OCI-LY7 (cell line): ENCODE measurements around the gene NFKB1. TPM values are rescaled to one million over a fixed set of nuclear protein-coding genes. Genes with fewer than 3 reads are reported as not detected.

Experiments used
- BruUV-seq: library from RNA; stranded (reverse); fragments of 400-500 nt; replicated peaks from 2 replicates; lab custom pipeline; 2021; lab: Mats Ljungman, UMichigan
- CTCF ChIA-PET: fragments of 300-600 bp; sonication (Branson Sonifier 250); formaldehyde crosslinking; loops from one replicate; lab custom pipeline; 2022; ENCODE audit warnings: antibody characterized with exemption; ENCODE audit not compliant: unreplicated experiment; lab: Charles Lee
- POLR2A ChIA-PET: fragments of 300-600 bp; sonication (Branson Sonifier 250); formaldehyde crosslinking; loops from one replicate; lab custom pipeline; 2022; ENCODE audit warnings: antibody characterized with exemption; lab: Charles Lee
- DNase-seq: peaks from one replicate; pipeline ENCODE4 v3.0.0-alpha.2; 2015; ENCODE audit warnings: low spot score
- H2AFZ ChIP-seq: fragments of 200-600 bp; sonication (generic), shearing (Covaris generic); 2 replicates; pipeline ENCODE4 v1.6.1; 2014; ENCODE audit warnings: mild to moderate bottlenecking, antibody characterized with exemption, low read length, moderate library complexity
- H3K27ac ChIP-seq: fragments of 200-600 bp; sonication (generic); 2 replicates; pipeline ENCODE4 v1.5.1; 2014; ENCODE audit warnings: mixed run types, low read depth, mild to moderate bottlenecking, moderate library complexity, low read length, inconsistent platforms; ENCODE audit not compliant: poor library complexity, severe bottlenecking
- H3K36me3 ChIP-seq: fragments of 200-600 bp; sonication (generic); 2 replicates; pipeline ENCODE4 v1.6.1; 2014; ENCODE audit warnings: mild to moderate bottlenecking, antibody characterized with exemption, low read length, moderate library complexity, mixed read lengths; ENCODE audit not compliant: insufficient read depth
- H3K4me1 ChIP-seq: fragments of 200-600 bp; sonication (generic); 2 replicates; pipeline ENCODE4 v1.5.1; 2014; ENCODE audit warnings: mild to moderate bottlenecking, low read length; ENCODE audit not compliant: insufficient read depth, poor library complexity, severe bottlenecking
- H3K4me2 ChIP-seq: fragments of 200-600 bp; sonication (generic); 2 replicates; pipeline ENCODE4 v1.6.1; 2014; ENCODE audit warnings: mild to moderate bottlenecking, low read length
- H3K4me3 ChIP-seq: fragments of 200-600 bp; sonication (generic); 2 replicates; pipeline ENCODE4 v1.5.1; 2014; ENCODE audit warnings: mild to moderate bottlenecking, low read depth, low read length; ENCODE audit not compliant: poor library complexity, severe bottlenecking
- H3K79me2 ChIP-seq: fragments of 200-600 bp; sonication (generic); 2 replicates; pipeline ENCODE4 v1.6.1; 2016; ENCODE audit warnings: low read depth, mild to moderate bottlenecking, low read length, moderate library complexity, mixed read lengths; ENCODE audit not compliant: insufficient read depth
- H3K9me2 ChIP-seq: fragments of 200-600 bp; sonication (generic); 2 replicates; pipeline ENCODE4 v1.6.1; 2016; ENCODE audit warnings: mild to moderate bottlenecking, low read length, mixed read lengths; ENCODE audit not compliant: insufficient read depth
- H3K9me3 ChIP-seq: fragments of 200-600 bp; sonication (generic); 2 replicates; pipeline ENCODE4 v1.6.1; 2014; ENCODE audit warnings: mild to moderate bottlenecking, mixed run types, low read length, mixed read lengths
- H4K20me1 ChIP-seq: fragments of 200-600 bp; sonication (generic); 2 replicates; pipeline ENCODE4 v1.6.1; 2014; ENCODE audit warnings: mild to moderate bottlenecking, antibody characterized with exemption, low read length, moderate library complexity, mixed read lengths; ENCODE audit not compliant: insufficient read depth
- EZH2phosphoT487 ChIP-seq: fragments of 200-600 bp; sonication (generic); IDR thresholded peaks from 2 replicates; pipeline ENCODE4 v1.6.1; 2018; ENCODE audit warnings: low read depth, borderline replicate concordance, mild to moderate bottlenecking, mixed run types, antibody characterized with exemption, low read length, moderate library complexity, mixed read lengths
- intact Hi-C: fragments of 100-400 bp; cut with micrococcal nuclease; formaldehyde crosslinking; loops from one replicate; pipeline ENCODE4 v1.10.0; 2022; ENCODE audit not compliant: unreplicated experiment
- total RNA-seq, 2 experiments: library from RNA; depleted of rRNA in 1 of 2; stranded (reverse); fragments of >200 nt in 1 of 2; shearing (Covaris generic) in 1 of 2; gene quantifications; 2 replicates each; pipeline ENCODE4 v1.2.3, GENCODE V29; 2014 to 2022
- TF ChIP-seq, protein P1 (sequence below): fragments of 200-600 bp; sonication (generic); conservative IDR thresholded peaks from 2 replicates; pipeline ENCODE4 v1.5.1; 2014; ENCODE audit warnings: mild to moderate bottlenecking, antibody characterized with exemption, low read length, moderate library complexity, mixed read lengths

Gene NFKB1
- total RNA-seq, 2 experiments from 2014 or later, result 23.1 to 47.8 TPM

DNA sequence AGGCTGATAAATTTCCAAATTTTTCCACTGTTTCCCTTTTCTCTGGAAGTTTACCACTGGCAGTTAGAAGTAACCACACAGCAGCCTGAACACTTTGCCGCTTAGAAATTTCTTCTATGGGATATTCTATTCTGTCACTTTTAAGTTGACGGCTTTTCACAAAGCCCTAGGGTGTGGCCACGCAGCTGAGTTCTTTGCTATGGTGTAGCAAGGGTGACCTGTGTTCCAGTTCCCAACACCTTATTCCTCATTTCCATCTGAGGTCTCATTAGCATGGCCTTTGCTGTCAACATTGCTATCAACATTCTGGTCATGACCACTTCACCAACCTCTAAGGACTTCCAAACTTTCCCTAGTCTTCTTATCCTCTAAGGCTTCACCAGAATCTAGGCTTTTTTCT is 45.4 kb upstream of the NFKB1 start:
- Histone ChIP-seq H3K27ac (no peak overlapping the region), H3K79me2 (no peaks in the 10 kb centered on the region), H2AFZ (no peak overlapping the region), H4K20me1 (no peaks in the 10 kb centered on the region), H3K4me2 (no peak overlapping the region), H3K9me2 (no peaks in the 10 kb centered on the region), H3K36me3 (no peaks in the 10 kb centered on the region), H3K4me1 (no peaks in the 10 kb centered on the region), H3K4me3 (no peak overlapping the region), H3K9me3 (no peaks in the 10 kb centered on the region)
- no TSS peak for BruUV-seq
- ChIA-PET CTCF (no interaction called here), POLR2A (interaction anchor here (0.5 kb wide), 1 partner anchor 25 kb away, joined by 3 read pairs; no protein-coding TSS in a partner anchor)
- intact Hi-C loops, result no loop called here
- no peak for TF ChIP-seq EZH2phosphoT487
- TF ChIP-seq, protein P1, sequence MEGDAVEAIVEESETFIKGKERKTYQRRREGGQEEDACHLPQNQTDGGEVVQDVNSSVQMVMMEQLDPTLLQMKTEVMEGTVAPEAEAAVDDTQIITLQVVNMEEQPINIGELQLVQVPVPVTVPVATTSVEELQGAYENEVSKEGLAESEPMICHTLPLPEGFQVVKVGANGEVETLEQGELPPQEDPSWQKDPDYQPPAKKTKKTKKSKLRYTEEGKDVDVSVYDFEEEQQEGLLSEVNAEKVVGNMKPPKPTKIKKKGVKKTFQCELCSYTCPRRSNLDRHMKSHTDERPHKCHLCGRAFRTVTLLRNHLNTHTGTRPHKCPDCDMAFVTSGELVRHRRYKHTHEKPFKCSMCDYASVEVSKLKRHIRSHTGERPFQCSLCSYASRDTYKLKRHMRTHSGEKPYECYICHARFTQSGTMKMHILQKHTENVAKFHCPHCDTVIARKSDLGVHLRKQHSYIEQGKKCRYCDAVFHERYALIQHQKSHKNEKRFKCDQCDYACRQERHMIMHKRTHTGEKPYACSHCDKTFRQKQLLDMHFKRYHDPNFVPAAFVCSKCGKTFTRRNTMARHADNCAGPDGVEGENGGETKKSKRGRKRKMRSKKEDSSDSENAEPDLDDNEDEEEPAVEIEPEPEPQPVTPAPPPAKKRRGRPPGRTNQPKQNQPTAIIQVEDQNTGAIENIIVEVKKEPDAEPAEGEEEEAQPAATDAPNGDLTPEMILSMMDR, result no peak
- DNase-seq, result no peak

DNA sequence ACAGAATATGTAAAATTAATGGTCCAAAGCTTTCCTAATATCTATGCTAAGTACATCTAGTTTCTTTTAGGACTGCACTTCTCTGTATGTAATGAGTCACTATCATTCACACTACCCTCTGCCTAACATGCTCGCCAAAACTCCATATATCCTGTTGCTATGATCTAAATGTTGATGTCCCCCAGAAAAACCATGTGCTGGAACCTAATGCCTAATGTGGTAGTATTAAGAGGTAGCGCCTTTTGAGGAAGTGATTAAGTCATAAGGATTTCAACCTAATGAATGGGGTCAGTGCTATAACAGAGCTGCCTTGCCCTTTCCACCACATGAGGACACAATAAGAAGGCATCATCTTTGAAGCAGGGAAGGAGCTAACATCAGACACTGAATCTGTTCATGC is 34.9 kb upstream of the NFKB1 start:
- Histone ChIP-seq H3K4me3 (no peak overlapping the region), H3K27ac (no peak overlapping the region), H4K20me1 (no peaks in the 10 kb centered on the region), H2AFZ (no peak overlapping the region), H3K9me3 (no peaks in the 10 kb centered on the region), H3K4me1 (no peaks in the 10 kb centered on the region), H3K9me2 (no peaks in the 10 kb centered on the region), H3K36me3 (no peaks in the 10 kb centered on the region), H3K4me2 (no peak overlapping the region), H3K79me2 (no peaks in the 10 kb centered on the region)
- ChIA-PET POLR2A (interaction anchor here (0.8 to 1.2 kb wide), 3 partner anchors 11 to 54 kb away, joined by 3 to 6 read pairs (median 4); no protein-coding TSS in a partner anchor), CTCF (no interaction called here)
- intact Hi-C loops, result no loop called here
- TF ChIP-seq EZH2phosphoT487, result no peak
- TF ChIP-seq, protein P1, result no peak
- no peak for DNase-seq
- BruUV-seq, result no TSS peak

DNA sequence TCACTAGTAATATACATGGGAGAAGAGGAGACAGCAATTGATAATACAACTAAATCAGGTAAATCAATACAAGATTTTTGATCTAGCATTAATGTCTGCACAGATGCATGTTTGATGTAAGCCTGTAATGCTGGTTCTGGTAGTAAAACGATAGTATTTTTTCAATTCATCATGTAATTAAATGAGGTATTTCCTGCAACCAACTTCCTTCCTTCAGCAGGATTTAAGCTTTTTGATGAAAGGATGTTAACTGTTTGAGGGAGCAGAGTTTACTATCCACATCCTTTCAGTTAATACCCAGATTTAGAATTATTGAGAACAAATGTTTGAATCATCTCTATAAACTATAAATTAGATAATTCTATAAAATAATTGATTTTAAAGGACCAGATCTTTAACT is 31.4 kb upstream of the NFKB1 start:
- H3K4me3 ChIP-seq, result no peak overlapping the region
- ChIA-PET POLR2A (interaction anchor here (1.1 kb wide), 1 partner anchor 9 kb away, joined by 5 read pairs; no protein-coding TSS in a partner anchor), CTCF (no interaction called here)

More for the DNA sequence above, 31.4 kb upstream of the NFKB1 start:
- Histone ChIP-seq H3K27ac (no peak overlapping the region), H3K9me2 (no peaks in the 10 kb centered on the region), H3K79me2 (no peaks in the 10 kb centered on the region), H3K4me2 (no peak overlapping the region), H3K9me3 (no peaks in the 10 kb centered on the region), H3K36me3 (no peaks in the 10 kb centered on the region), H4K20me1 (no peaks in the 10 kb centered on the region), H2AFZ (no peak overlapping the region), H3K4me1 (no peaks in the 10 kb centered on the region)
- no TSS peak for BruUV-seq
- no peak for DNase-seq
- no peak for TF ChIP-seq EZH2phosphoT487
- TF ChIP-seq, protein P1, result no peak
- intact Hi-C loops, result no loop called here
